Posterior cingulate gyrus (tissue), 11 donors: ENCODE measurements around the gene CRTC3.
A peak's percentile ranks its signal among the peaks of the same experiment; 100 is the strongest.
"Not testable (repeated sequence)": the region's sequence is repeated elsewhere in the genome, so short reads cannot be mapped to it uniquely, and the experiment has no call there.

Experiments used
- DNase-seq, 10 donors: peaks; one replicate each; pipeline versions ENCODE4 v3.0.0 to v3.0.0-alpha.2; 2020 to 2021; ENCODE audit warnings: mixed read lengths in 3 of 10
- intact Hi-C: fragments of 100-400 bp; cut with DNase I; formaldehyde crosslinking; loops from one replicate; pipeline ENCODE4 v1.15.1; 2023

Gene CRTC3

GRCh38 chr15:90618330-90619125, 88.8 kb downstream of the CRTC3 start:
- intact Hi-C loops: no loop called here
- no peak for DNase-seq

GRCh38 chr15:90619468-90619867, 89.7 kb downstream of the CRTC3 start:
- DNase-seq: no peak
- intact Hi-C loops: no loop called here

GRCh38 chr15:90619939-90620338, 90.2 kb downstream of the CRTC3 start:
- intact Hi-C loops: no loop called here
- no peak for DNase-seq

GRCh38 chr15:90620379-90621067, 90.8 kb downstream of the CRTC3 start:
- intact Hi-C loops: no loop called here
- no peak for DNase-seq

- no peak for DNase-seq
- intact Hi-C loops: no loop called here
Measured at GRCh38 chr15:90623854-90624253, 94.1 kb downstream of the CRTC3 start.

GRCh38 chr15:90624278-90624981, 94.7 kb downstream of the CRTC3 start:
- no peak for DNase-seq
- intact Hi-C loops: no loop called here

GRCh38 chr15:90625037-90625436, 95.3 kb downstream of the CRTC3 start:
- DNase-seq: no peak
- intact Hi-C loops: no loop called here

- intact Hi-C loops: no loop called here
Measured at GRCh38 chr15:90629217-90629616, 99.5 kb downstream of the CRTC3 start.

GRCh38 chr15:90633360-90633759, 103.6 kb downstream of the CRTC3 start:
- intact Hi-C loops: no loop called here
- no peak for DNase-seq

More at GRCh38 chr15:90629217-90629616, 99.5 kb downstream of the CRTC3 start:
- DNase-seq: peak in 1 of 10 donors; percentile 76

- intact Hi-C loops, DNase-seq: not testable (repeated sequence)
Measured at GRCh38 chr15:90636993-90637392, 107.3 kb downstream of the CRTC3 start.

GRCh38 chr15:90637693-90638092, 108.0 kb downstream of the CRTC3 start:
- peak in 5 of 10 donors; percentile 23 to 87 (median 41) for DNase-seq
- intact Hi-C loops: no loop called here

- peak in 1 of 10 donors; percentile 77 for DNase-seq
- intact Hi-C loops: no loop called here
Measured at GRCh38 chr15:90638201-90638691, 108.5 kb downstream of the CRTC3 start.

- peak in 1 of 10 donors; percentile 80 for DNase-seq
- intact Hi-C loops: no loop called here
Measured at GRCh38 chr15:90638963-90639362, 109.2 kb downstream of the CRTC3 start.

GRCh38 chr15:90640862-90641261, 111.1 kb downstream of the CRTC3 start:
- intact Hi-C loops: no loop called here

GRCh38 chr15:90641581-90642463, 112.1 kb downstream of the CRTC3 start:
- peak in 1 of 10 donors; percentile 61 for DNase-seq

More at GRCh38 chr15:90640862-90641261, 111.1 kb downstream of the CRTC3 start:
- peak in 1 of 10 donors; percentile 31 for DNase-seq

GRCh38 chr15:90642464-90643300, 113.0 kb downstream of the CRTC3 start:
- intact Hi-C loops: no loop called here
- DNase-seq: peak in 1 of 10 donors; percentile 58

More at GRCh38 chr15:90641581-90642463, 112.1 kb downstream of the CRTC3 start:
- intact Hi-C loops: no loop called here

- intact Hi-C loops: no loop called here
- peak in 1 of 10 donors; percentile 67 for DNase-seq
Measured at GRCh38 chr15:90643301-90643632, 113.5 kb downstream of the CRTC3 start.

- DNase-seq: no peak
- intact Hi-C loops: no loop called here
Measured at GRCh38 chr15:90644526-90644925, 114.8 kb downstream of the CRTC3 start.
